ENCODE measurements around the gene JSRP1.

Gene JSRP1

DNA sequence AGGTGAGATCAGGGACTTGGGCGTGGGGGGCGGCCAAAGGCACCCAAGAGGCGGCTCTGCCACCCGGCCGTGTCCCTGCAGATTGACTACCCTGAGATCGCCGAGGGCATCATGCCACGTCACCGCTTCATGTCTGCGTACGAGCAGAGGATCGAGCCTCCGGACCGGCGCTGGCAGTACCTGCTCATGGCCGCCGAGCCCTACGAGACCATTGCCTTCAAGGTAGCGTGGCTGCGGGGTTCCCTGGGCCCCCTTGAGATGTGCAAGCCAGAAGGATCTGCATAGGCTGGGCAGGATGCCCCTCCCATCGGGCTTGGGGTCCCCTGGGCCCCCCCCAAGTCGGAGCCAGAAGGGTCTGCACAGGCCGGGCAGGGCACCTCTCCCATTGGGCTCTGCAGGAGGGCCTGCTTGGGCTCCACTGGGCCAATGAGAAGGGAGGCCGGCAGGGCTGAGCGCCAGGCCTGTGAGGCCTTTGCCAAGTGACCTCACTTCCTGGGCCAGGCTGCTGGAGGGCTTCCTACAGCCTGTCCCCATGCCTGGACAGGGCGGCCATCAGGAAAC is 9.3 kb downstream of the JSRP1 start:
- DNase-seq = no peak

- DNase-seq = no peak
Measured at GRCh38 chr19:2246014-2246620, 10.1 kb downstream of the JSRP1 start.

DNA sequence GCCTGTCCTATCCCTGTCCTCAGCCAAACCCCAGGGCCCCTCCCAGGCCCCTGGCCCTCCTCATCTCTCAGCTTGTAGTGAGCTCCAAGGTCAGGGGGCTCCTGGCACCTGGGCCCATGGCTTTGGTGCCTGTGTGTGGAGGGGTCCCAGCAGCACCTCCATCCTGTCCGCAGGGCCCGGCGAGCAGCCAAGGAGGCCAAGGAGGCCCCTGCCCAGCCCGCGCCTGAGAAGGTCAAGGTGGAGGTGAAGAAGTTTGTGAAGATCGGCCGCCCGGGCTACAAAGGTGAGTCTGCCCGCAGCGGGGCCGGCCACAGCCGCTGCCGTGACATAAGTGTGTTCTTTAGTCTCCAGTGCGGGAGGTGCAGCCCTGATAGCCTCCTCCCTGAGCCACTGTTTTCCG is 10.9 kb downstream of the JSRP1 start:
- no peak for DNase-seq

DNA sequence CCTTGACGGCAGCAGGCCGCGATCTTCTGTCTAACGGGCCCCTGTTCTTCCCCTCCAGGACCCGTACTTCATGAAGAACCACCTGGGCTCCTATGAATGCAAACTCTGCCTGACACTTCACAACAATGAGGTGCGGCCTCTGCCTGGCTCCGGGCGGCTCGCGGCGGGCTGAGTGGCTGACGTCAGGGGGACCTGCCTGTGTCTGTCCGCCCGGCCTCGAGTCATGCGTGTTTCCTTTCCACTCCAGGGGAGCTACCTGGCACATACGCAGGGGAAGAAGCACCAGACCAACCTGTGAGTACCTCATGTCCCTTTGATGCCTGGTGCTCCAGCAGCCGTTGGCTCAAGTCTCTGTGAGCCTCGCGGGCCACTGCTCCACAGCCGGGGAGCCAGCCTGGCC is 11.7 kb downstream of the JSRP1 start:
- no peak for DNase-seq

DNA sequence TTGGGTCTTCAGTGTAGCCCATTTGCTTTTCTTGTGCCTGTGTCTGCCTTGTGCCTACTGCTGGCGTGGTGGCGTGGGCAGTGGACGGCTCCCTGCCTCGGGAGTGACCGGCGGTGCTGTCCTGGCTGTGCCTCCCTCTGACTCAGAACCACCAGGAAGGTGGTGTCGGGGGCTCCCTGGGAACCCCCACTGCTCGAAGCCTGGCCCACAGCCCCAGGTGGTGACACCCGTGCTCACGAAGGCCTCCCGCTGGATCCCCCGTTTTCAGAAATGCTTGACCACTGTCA is 12.1 kb downstream of the JSRP1 start:
- no peak for DNase-seq

DNA sequence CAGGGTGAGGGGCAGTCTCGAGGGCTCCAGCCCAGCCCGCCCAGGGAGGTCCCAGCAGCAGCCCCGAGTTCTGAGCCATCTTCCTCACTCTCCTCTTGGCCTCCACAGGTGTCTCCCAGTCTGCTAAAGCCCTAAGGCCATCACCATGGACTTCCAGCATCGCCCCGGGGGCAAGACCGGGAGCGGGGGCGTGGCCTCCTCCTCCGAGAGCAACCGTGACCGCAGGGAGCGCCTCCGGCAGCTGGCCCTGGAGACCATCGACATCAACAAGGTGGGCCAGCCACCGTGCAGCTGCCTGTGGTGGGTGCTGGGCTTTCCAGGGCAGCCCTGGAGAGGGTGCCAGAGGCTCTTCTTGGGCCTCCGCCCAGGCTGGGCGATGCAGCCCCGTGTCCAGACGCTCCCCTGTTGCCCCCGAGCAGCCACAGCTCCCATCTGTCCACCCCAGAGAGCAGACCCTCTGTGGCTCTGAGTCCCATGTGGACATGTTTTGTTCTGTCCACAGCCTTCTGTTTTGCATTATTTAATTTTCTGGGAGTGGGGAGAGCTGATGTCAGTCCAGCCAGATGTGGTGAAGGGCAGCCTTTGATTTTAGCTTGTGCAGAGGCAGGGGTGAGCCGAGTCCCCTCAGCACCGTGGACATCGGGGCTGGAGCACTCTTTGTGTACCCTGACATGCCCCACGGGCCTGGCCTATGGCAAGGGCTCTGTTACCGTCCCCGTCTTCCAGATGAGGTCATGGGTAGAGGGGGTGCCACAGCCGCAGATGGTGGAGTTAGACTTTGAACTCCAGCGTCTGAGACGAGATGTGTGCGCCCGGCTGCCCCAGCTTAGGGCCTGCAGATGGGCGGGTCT is 12.7 kb downstream of the JSRP1 start:
- DNase-seq = no peak

DNA sequence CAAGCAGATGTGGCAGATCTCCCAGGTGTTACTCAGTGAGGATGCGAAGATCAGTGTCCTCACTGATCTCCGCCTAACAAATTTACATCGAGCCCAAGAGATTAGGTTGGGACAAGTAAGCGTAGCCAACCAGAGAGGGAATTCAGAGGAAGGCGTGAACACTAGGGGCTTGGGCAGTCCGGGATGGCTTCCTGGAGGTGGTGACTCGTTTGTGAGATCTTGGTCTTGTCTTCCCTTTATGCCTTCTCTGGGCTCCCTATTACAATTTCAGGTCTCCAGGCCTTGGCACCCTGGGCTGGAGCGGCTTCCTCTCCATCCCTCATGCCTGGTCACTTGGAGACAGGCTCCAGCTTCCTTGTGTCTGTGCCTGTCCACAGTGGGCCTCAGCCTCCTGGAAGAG is 13.4 kb downstream of the JSRP1 start:
- no peak for DNase-seq

DNA sequence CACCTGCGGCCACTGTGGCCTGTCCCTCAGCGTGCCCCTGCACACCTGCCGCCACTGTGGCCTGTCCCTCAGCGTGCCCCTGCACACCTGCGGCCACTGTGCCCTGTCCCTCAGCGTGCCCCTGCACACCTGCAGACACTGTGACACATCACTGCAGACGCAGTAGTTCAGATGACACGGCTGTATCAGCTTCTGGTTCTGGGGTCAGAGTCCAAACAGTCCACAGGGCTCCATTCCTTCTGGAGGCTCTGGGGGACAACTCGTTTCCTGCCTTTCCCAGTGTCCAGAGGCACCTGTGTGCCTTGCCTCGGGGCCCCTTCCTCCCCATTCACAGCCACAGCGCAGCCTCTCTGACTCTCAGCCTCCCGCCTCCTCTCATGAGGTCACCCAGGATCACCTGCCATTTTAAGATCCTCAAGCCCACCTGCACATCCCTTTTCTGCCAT is 14.1 kb downstream of the JSRP1 start:
- no peak for DNase-seq

DNA sequence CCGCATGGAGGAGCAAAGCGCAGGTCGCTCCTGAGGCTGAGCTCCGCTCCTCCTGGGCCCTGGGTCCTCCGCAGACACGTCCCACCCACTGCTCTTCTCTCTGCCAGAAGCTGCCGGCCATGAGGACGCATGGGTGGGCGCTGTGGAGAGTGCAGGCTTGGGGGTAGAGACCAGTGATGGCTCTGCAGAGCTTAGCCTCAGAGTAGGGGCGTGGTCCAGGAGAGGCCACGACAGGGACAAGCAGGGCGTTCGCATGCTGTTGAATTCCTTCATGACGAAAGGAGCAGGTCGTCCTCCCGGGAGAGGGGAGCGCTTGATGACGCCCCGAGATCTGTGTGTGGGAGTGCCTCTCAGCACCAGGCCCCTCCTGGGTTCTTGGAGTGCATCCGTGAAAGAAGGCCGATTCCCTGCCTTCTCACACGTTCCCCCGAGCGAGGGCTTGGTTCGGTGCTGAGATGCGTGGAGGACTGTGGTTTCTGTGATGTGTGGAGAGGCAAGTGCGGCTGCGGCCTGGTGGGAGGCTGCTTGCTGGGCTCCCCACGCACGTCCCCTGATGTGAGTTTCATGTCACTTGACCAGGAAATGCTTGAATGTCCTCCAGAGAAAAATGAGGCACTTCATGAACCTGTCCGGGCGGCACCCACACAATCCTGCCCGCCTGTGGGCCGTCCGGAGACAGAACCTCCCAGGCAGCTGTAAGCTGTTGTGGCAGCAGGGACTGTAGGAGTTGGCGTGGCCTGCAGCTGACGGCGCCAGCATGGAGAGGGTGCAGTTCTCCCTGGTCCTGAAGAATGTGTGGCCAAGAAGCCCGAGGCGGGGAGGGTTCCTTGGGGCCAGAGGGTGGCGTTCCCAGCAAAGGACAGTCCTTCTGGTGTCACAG is 15.1 kb downstream of the JSRP1 start:
- no peak for DNase-seq

- DNase-seq = peak; percentile 58 to 64 (median 64)
Measured at GRCh38 chr19:2239771-2240770, 16.1 kb downstream of the JSRP1 start.

DNA sequence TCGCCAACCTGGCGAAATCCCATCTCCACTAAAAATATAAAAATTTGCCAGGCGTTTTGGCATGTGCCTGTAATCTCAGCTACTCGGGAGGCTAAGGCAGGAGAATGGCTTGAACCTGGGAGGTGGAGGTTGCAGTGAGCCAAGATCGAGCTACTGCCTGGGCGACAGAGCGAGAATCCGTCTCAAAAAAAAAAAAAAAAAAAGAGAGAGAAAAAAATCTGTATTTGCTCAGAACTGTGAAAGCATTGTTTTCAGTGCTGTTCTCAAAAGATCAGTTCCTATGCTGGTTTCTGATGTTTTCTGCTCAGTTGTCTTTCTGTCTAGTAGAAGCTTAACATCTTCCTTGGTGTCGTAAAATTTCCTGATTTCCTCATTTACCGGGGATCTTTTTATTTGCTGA is 17.0 kb downstream of the JSRP1 start:
- peak in 2 of 3 donors; percentile 44 to 57 for DNase-seq

DNA sequence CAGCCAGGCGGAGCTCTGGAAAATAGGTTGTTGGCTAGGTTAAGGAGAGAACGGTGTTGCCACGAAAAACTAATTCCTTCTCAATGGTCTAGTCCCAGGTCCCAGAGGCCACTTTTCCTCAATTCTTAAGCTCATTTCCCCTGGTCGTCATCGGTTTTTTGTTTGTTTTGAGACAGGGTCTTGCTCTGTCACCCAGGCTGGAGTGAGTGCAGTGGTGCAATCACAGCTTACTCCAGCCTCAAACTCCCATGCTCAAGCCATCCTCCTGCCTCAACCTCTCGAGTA is 18.4 kb downstream of the JSRP1 start:
- no peak for DNase-seq

- DNase-seq = no peak
Measured at GRCh38 chr19:2237051-2237868, 19.0 kb downstream of the JSRP1 start.

DNA sequence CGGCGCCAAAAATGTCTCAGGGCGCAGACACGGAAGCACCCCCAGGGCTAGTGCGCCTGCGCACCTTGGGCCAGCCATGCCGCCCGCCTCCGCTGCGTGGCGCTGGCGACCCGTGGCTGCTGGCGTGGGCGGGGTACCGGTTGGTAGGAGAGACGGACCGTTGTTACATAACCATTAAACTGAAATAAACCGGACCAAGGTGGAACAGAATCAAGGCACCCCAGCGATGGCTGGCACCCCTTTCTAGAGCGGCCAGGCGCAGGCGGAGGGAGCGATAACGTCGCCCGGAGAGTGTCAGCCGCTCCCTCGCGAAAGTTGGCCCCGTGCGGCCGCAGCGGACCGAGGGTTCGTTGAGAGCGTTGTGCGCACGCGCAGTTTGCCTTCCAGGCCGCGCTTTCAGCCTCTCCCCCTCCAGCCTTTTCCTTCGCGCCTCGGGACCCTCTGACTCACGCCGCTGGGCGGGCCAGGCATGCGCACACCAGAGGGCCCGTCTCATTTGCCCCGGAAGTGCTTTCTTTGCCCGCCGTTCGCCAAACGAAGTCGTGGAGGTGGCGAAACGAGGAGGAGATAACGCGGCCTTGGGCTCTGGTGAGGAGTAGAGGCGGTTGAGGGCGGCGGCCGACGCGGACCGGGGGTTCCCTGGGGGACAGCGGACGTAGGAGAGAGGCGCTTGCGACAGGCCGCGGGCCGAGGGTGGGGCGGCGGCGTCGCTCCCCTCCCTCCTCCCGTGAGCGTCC is 19.7 kb downstream of the JSRP1 start, which contains the start of the genes PLEKHJ1 and SF3A2:
PLEKHJ1 (minus strand) TSS at position 16 of the 737 bp plus-strand sequence. CDS start 81 bp downstream, outside the sequence.
SF3A2 (plus strand) TSS at position 511 of the 737 bp plus-strand sequence. CDS start 6,595 bp downstream, outside the sequence.
- peak; percentile 99 for DNase-seq

- no peak for DNase-seq
Measured at GRCh38 chr19:2236064-2236313, 20.2 kb downstream of the JSRP1 start.

- DNase-seq = peak; percentile 39 to 62 (median 42)
Measured at GRCh38 chr19:2235381-2236063, 20.7 kb downstream of the JSRP1 start.

DNA sequence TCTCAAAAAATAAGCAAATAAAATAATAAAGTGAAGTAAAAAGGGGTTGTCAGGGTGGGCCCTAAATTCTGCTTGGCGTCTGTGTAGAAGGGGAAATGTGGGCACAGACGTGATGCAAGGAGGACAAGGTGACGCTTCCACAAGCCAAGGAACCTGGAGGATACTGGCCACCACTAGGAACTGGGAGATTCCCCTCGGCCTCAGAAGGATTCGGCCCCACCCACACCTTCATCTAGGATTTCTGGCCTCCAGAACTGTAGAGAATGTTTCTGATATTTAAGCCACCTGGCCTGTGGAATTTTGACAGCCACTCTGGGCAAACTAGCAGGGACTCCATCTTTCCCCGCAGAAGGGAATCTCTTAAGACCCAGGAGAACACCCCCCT is 21.2 kb downstream of the JSRP1 start:
- peak; percentile 50 to 57 (median 57) for DNase-seq

DNA sequence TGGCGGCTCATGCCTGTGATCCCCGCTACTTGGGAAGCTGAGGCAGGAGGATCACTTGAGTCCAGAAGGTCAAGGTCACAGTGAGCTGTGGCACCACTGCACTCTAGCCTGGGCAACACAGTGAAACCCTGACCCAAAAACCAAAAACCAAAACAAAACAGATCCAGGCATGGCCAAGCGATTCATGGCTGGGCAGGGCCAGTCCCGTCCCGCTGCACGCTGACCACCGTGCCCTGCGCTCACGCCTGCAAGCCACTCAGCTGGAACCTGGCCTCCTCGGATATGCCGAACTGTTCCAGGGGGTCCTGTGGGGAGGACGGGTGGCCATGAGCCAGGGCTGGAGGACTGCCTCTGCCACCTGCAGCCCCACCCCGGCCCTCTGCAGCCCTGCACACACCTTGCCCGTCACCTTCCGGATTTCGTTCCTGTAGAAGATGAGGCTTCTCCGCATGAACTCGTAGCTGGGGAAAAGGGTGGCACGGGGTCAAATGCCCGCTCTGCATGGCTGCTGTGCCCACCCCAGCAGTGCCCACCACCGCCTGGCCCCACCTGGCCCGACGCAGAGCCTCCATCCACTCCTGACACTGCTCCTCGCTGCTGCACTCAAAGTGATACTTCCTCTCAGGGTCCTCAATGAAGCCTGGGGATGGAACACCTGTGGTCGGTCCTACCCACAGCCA is 22.5 kb downstream of the JSRP1 start:
- DNase-seq = no peak
